GM19240 (cell line): Measurements from ENCODE around the gene SPOCK2.
"Not testable (repeated sequence)": the region's sequence is repeated elsewhere in the genome, so short reads cannot be mapped to it uniquely, and the experiment has no call there.

Source experiments
- DNase-seq: peaks from one replicate; pipeline ENCODE4 v3.0.0; 2011; ENCODE audit warnings: low spot score; ENCODE audit not compliant: insufficient read length

The SPOCK2 gene

GRCh38 chr10:72034040-72034499, 54.3 kb downstream of the SPOCK2 start:
- DNase-seq = no peak

GRCh38 chr10:72032409-72033162, 55.8 kb downstream of the SPOCK2 start:
- DNase-seq = not testable (repeated sequence)

- DNase-seq = no peak
Measured at GRCh38 chr10:72031706-72032105, 56.6 kb downstream of the SPOCK2 start.

GRCh38 chr10:72030762-72031543, 57.4 kb downstream of the SPOCK2 start:
- DNase-seq = no peak

GRCh38 chr10:72029414-72029813, 58.9 kb downstream of the SPOCK2 start:
- DNase-seq = no peak

- DNase-seq = no peak
Measured at GRCh38 chr10:72027498-72027897, 60.9 kb downstream of the SPOCK2 start.

- no peak for DNase-seq
Measured at GRCh38 chr10:72026278-72027111, 61.9 kb downstream of the SPOCK2 start.

- no peak for DNase-seq
Measured at GRCh38 chr10:72025832-72026231, 62.5 kb downstream of the SPOCK2 start.

GRCh38 chr10:72025400-72025799, 63.0 kb downstream of the SPOCK2 start:
- no peak for DNase-seq

GRCh38 chr10:72024596-72024995, 63.8 kb downstream of the SPOCK2 start:
- DNase-seq = no peak

- DNase-seq = no peak
Measured at GRCh38 chr10:72022228-72022627, 66.1 kb downstream of the SPOCK2 start.

GRCh38 chr10:72020914-72021809, 67.2 kb downstream of the SPOCK2 start:
- DNase-seq = no peak

GRCh38 chr10:72019085-72019876, 69.1 kb downstream of the SPOCK2 start:
- no peak for DNase-seq

GRCh38 chr10:72016608-72017300, 71.6 kb downstream of the SPOCK2 start:
- DNase-seq = no peak

GRCh38 chr10:72015841-72016240, 72.5 kb downstream of the SPOCK2 start:
- DNase-seq = no peak

GRCh38 chr10:72014785-72015480, 73.4 kb downstream of the SPOCK2 start:
- DNase-seq = no peak

- no peak for DNase-seq
Measured at GRCh38 chr10:72014197-72014596, 74.2 kb downstream of the SPOCK2 start.

- no peak for DNase-seq
Measured at GRCh38 chr10:72013202-72013945, 75.0 kb downstream of the SPOCK2 start.
